Measurements from ENCODE around the gene DGLUCY. TPM values are rescaled to one million over a fixed set of nuclear protein-coding genes. Genes with fewer than 3 reads are reported as not detected.

The DGLUCY gene
- total and polyA plus RNA-seq, 2 of the 8 experiments (the other 6 are each of a cell fraction or from before 2014, with no cell fraction given), result 24.9 to 31.8 TPM

DNA sequence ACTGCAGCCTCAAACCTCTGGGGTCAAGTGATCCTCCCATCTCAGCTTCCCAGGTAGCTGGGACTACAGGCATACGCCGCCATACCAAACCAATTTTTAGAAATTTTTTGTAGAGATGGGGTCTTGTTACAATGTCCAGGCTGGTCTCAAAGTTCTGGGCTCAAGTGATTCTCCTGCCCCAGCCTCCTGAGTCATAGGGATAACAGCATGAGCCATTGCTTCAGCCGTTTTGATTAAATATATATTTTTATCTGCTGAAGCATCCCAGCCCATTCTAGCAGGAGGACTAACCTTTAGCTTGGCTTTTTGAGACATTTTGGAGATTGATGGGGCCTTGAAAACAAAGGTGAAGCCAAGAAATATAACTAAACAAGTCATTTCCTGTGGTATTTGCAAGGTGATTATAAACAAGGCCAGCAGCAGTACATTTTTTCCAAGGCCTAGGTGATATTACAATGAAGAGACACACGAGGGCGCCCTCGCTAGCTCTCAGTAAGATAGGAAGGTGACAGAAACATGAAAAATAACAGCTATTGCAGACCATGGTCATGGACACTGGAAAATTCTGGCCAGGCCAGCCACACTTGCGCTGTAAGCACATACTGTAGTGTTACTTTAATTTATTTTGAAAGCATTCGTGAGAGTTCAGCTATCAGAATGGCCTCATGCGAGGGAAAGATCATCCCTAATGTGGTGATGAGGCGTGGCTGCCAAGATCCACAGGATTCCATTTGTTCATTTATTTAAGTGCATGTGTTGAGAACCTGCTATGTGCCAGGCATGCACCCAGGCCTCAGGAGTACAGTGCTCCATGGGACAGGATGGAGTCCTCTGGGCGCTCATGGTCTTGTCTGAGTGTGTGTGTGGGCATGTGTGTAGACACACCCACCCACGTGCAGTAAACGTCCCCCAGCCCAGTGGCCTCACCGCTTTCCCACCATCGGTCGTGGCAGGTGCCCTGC, 63.5 kb downstream of the DGLUCY start:
- H4K8ac ChIP-seq (ENCODE audit: extremely low read depth, insufficient read depth, low read length), result no peak overlapping the region
- no peak overlapping the region for H3K18ac ChIP-seq (ENCODE audit: extremely low read depth, low read length)
- FAIRE-seq (peak; percentile 74), DNase-seq (ENCODE audit: low read depth in 1 of 2, low spot score in 2 of 2) (peak in 1 of 2 experiments; percentile 66)
- no peak overlapping the region for H3K23ac ChIP-seq (ENCODE audit: insufficient read length)
- 73% methylated on average over 16 of the region's 16 CpGs; no CpG with 5 or more reads in 1 of the 2 experiments for WGBS, 2 experiments (ENCODE audit: extremely low coverage in 1 of 2, insufficient coverage in 1 of 2, insufficient read length in 1 of 2, insufficient replicate concordance in 2 of 2, low coverage in 1 of 2, low lambda C conversion rate in 2 of 2, missing lambda C conversion rate in 1 of 2)
- no peaks in the 10 kb centered on the region for H3K79me2 ChIP-seq (ENCODE audit: control insufficient read depth in 1 of 2, insufficient read depth in 2 of 2, low read length in 2 of 2)
- H4K91ac ChIP-seq (replicated peaks; ENCODE audit: insufficient read length, low read length), result no peak overlapping the region
- no peak overlapping the region for H3K14ac ChIP-seq (ENCODE audit: insufficient read length)
- no peak overlapping the region for H3K56ac ChIP-seq (replicated peaks; ENCODE audit: insufficient read length, low read depth, low read length)
- no peak overlapping the region for H3K4me2 ChIP-seq (ENCODE audit: insufficient read depth in 1 of 2, low read depth in 2 of 2, low read length in 2 of 2)
- H2BK12ac ChIP-seq (ENCODE audit: low read depth, low read length), result no peak overlapping the region
- H3K27me3 ChIP-seq (replicated peaks in 1 of 4; ENCODE audit: control insufficient read depth in 3 of 4, extremely low read depth in 1 of 4, insufficient read depth in 3 of 4, low read length in 3 of 4), result no peaks in the 10 kb centered on the region
- no peaks in the 10 kb centered on the region for H4K20me1 ChIP-seq (replicated peaks in 1 of 2; ENCODE audit: control insufficient read depth in 1 of 2, insufficient read depth in 2 of 2, low read length in 2 of 2)
- H3K27ac ChIP-seq (ENCODE audit: low read depth, low read length), result no peak overlapping the region
- ChIA-PET POLR2A (ENCODE audit: partially characterized antibody) (interaction anchor here (0.6 to 1.2 kb wide), 3 partner anchors 41 to 191 kb away, joined by 3 to 5 read pairs (median 3); no protein-coding TSS in a partner anchor), CTCF (ENCODE audit: partially characterized antibody) (interaction anchor here (0.6 to 9.8 kb wide), 50 partner anchors 9 to 281 kb away, joined by 3 to 118 read pairs (median 4); partner anchors contain the start of genes GPR68 and RPS6KA5)
- H3K36me3 ChIP-seq (ENCODE audit: control insufficient read depth in 2 of 4, insufficient read depth in 4 of 4, low read length in 3 of 4), result peaks cover 0 to 11% (median 1%) of the 10 kb centered on the region in 4 experiments; a peak in 3 of 8 replicates
- TF ChIP-seq, protein P1, sequence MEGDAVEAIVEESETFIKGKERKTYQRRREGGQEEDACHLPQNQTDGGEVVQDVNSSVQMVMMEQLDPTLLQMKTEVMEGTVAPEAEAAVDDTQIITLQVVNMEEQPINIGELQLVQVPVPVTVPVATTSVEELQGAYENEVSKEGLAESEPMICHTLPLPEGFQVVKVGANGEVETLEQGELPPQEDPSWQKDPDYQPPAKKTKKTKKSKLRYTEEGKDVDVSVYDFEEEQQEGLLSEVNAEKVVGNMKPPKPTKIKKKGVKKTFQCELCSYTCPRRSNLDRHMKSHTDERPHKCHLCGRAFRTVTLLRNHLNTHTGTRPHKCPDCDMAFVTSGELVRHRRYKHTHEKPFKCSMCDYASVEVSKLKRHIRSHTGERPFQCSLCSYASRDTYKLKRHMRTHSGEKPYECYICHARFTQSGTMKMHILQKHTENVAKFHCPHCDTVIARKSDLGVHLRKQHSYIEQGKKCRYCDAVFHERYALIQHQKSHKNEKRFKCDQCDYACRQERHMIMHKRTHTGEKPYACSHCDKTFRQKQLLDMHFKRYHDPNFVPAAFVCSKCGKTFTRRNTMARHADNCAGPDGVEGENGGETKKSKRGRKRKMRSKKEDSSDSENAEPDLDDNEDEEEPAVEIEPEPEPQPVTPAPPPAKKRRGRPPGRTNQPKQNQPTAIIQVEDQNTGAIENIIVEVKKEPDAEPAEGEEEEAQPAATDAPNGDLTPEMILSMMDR (IDR thresholded peaks at IDR 0.05; ENCODE audit: control extremely low read depth in 1 of 3, insufficient read depth in 1 of 3, low read depth in 1 of 3, low read length in 3 of 3), result peak in 2 of 3 experiments; percentile 63 to 72; a peak in 3 of 4 replicates
- TF ChIP-seq RAD21 (IDR thresholded peaks at IDR 0.05 in 1 of 2, conservative IDR thresholded peaks at IDR 0.05 in 1 of 2; ENCODE audit: low read depth in 2 of 2, low read length in 2 of 2), result peak; percentile 71 to 81
- no peak for TF ChIP-seq POLR2A (IDR thresholded peaks at IDR 0.05; ENCODE audit: control extremely low read depth in 1 of 2, low read depth in 2 of 2, low read length in 2 of 2)
- H2BK15ac ChIP-seq (ENCODE audit: low read length), result no peak overlapping the region
- H2BK120ac ChIP-seq (replicated peaks; ENCODE audit: low read depth, low read length), result no peak overlapping the region
- H2BK20ac ChIP-seq (ENCODE audit: low read length), result no peak overlapping the region
- no peaks in the 10 kb centered on the region for H3K79me1 ChIP-seq (ENCODE audit: low read depth, low read length)
- H3K9ac ChIP-seq (replicated peaks in 1 of 4; ENCODE audit: extremely low read depth in 1 of 4, low read depth in 3 of 4, low read length in 3 of 4), result no peak overlapping the region
- no peak overlapping the region for H2AK5ac ChIP-seq (ENCODE audit: low read depth, low read length)
- no peak overlapping the region for H4K5ac ChIP-seq (ENCODE audit: insufficient read length, low read depth, low read length)
- no peaks in the 10 kb centered on the region for H3K9me3 ChIP-seq (ENCODE audit: insufficient read depth in 2 of 2, low read depth in 1 of 2, low read length in 1 of 2)
- H3K23me2 ChIP-seq (ENCODE audit: low read depth, low read length), result no peaks in the 10 kb centered on the region
- H2AFZ ChIP-seq (ENCODE audit: low read length), result no peak overlapping the region
- H3K4ac ChIP-seq (replicated peaks; ENCODE audit: insufficient read length, low read depth, low read length), result no peak overlapping the region
- no peaks in the 10 kb centered on the region; a peak in 2 of 7 replicates for H3K4me1 ChIP-seq (replicated peaks in 1 of 4; ENCODE audit: control insufficient read depth in 3 of 4, insufficient read depth in 4 of 4, low read length in 3 of 4)
- H2BK5ac ChIP-seq (ENCODE audit: low read depth, low read length), result no peak overlapping the region
- no peak overlapping the region for H3K4me3 ChIP-seq (ENCODE audit: extremely low read depth in 1 of 4, insufficient read depth in 2 of 4, low read depth in 3 of 4, low read length in 4 of 4)
